H1 (cell line): ENCODE data around the gene SEPTIN2. TPM values are rescaled to one million over a fixed set of nuclear protein-coding genes. Genes with fewer than 3 reads are reported as not detected.

Experiments
- CTCF ChIA-PET: fragments of 300-600 bp; sonication (Branson Sonifier 250); formaldehyde crosslinking; loops from one replicate; lab custom pipeline; 2021; ENCODE audit not compliant: partially characterized antibody; lab: Charles Lee
- POLR2A ChIA-PET: fragments of 300-600 bp; sonication (Branson Sonifier 250); formaldehyde crosslinking; loops from one replicate; lab custom pipeline; 2021; ENCODE audit warnings: inconsistent platforms; ENCODE audit not compliant: partially characterized antibody; lab: Charles Lee
- DNase-seq, 2 experiments: peaks; one replicate each; pipeline versions ENCODE4 v3.0.0 to v3.0.0-alpha.2; 2010 to 2022; ENCODE audit warnings: low spot score in 2 of 2, low read depth in 1 of 2, mixed read lengths in 1 of 2
- FAIRE-seq: peaks from 2 replicates; lab custom pipeline; 2011; peaks lifted over from hg19 to GRCh38; lab: Jason Lieb, UNC
- H2AFZ ChIP-seq: 2 replicates; pipeline ENCODE4 v1.8.1; 2012; ENCODE audit warnings: low read length, inconsistent platforms
- H2AK5ac ChIP-seq: 2 replicates; pipeline ENCODE4 v1.6.1; 2013; ENCODE audit warnings: low read depth, low read length
- H2BK120ac ChIP-seq: replicated peaks from 2 replicates; pipeline ENCODE3; 2013; ENCODE audit warnings: low read depth, low read length, inconsistent platforms
- H2BK12ac ChIP-seq: 2 replicates; pipeline ENCODE4 v1.6.1; 2013; ENCODE audit warnings: low read depth, low read length
- H2BK15ac ChIP-seq: 2 replicates; pipeline ENCODE4 v1.6.1; 2013; ENCODE audit warnings: low read length
- H2BK20ac ChIP-seq: 2 replicates; pipeline ENCODE4 v1.6.1; 2013; ENCODE audit warnings: low read length
- H2BK5ac ChIP-seq: 2 replicates; pipeline ENCODE4 v1.6.1; 2013; ENCODE audit warnings: low read depth, low read length
- H3K14ac ChIP-seq: 2 replicates; pipeline ENCODE4 v1.6.1; 2013; ENCODE audit warnings: inconsistent platforms; ENCODE audit not compliant: insufficient read length
- H3K18ac ChIP-seq: 2 replicates; pipeline ENCODE4 v1.6.1; 2013; ENCODE audit warnings: low read length; ENCODE audit errors: extremely low read depth
- H3K23ac ChIP-seq: 2 replicates; pipeline ENCODE4 v1.6.1; 2013; ENCODE audit warnings: inconsistent platforms; ENCODE audit not compliant: insufficient read length
- H3K23me2 ChIP-seq: 2 replicates; pipeline ENCODE4 v1.6.1; 2013; ENCODE audit warnings: low read depth, low read length
- H3K27ac ChIP-seq: 2 replicates; pipeline ENCODE4 v1.6.1; 2011; ENCODE audit warnings: low read depth, low read length, inconsistent platforms
- H3K27me3 ChIP-seq, 4 experiments: replicated peaks in 1 of 4; 1 replicate in 1 of 4; 2 replicates in 3 of 4; pipeline versions ENCODE4 v1.6.1 to v1.8.1; 2011 to 2013; ENCODE audit warnings: low read length in 3 of 4, mild to moderate bottlenecking in 3 of 4, inconsistent platforms in 2 of 4, mixed read lengths in 2 of 4, moderate library complexity in 1 of 4; ENCODE audit not compliant: control insufficient read depth in 3 of 4, insufficient read depth in 3 of 4; ENCODE audit errors: extremely low read depth in 1 of 4
- H3K36me3 ChIP-seq, 4 experiments: 2 replicates each; pipeline versions ENCODE4 v1.6.1 to v1.8.1; 2011 to 2013; ENCODE audit warnings: mild to moderate bottlenecking in 4 of 4, low read length in 3 of 4, moderate library complexity in 2 of 4, control low read depth in 1 of 4, inconsistent platforms in 1 of 4; ENCODE audit not compliant: insufficient read depth in 4 of 4, control insufficient read depth in 2 of 4
- H3K4ac ChIP-seq: replicated peaks from 2 replicates; pipeline ENCODE3; 2013; ENCODE audit warnings: low read length, low read depth, mixed read lengths, inconsistent platforms; ENCODE audit not compliant: insufficient read length
- H3K4me1 ChIP-seq, 4 experiments: replicated peaks in 1 of 4; 1 replicate in 1 of 4; 2 replicates in 3 of 4; pipeline versions ENCODE4 v1.6.1 to v1.8.1; 2011 to 2013; ENCODE audit warnings: low read length in 3 of 4, inconsistent platforms in 2 of 4, mixed read lengths in 1 of 4; ENCODE audit not compliant: insufficient read depth in 4 of 4, control insufficient read depth in 3 of 4
- H3K4me2 ChIP-seq, 2 experiments: 2 replicates each; pipeline versions ENCODE4 v1.6.1 to v1.8.1; 2011 to 2013; ENCODE audit warnings: low read depth in 2 of 2, low read length in 2 of 2, control low read depth in 1 of 2, inconsistent platforms in 1 of 2, mild to moderate bottlenecking in 1 of 2; ENCODE audit not compliant: insufficient read depth in 1 of 2
- H3K4me3 ChIP-seq, 4 experiments: fragments of 200-600, 300-600 bp in 1 of 4; sonication (generic), shearing (Covaris generic), sonication (Bioruptor Twin) in 1 of 4; 2 replicates each; pipeline versions ENCODE4 v1.5.1 to v1.8.1; 2011 to 2016; ENCODE audit warnings: low read length in 4 of 4, low read depth in 3 of 4, control low read depth in 2 of 4, inconsistent platforms in 2 of 4, mild to moderate bottlenecking in 2 of 4, mixed read lengths in 1 of 4, moderate library complexity in 1 of 4; ENCODE audit not compliant: insufficient read depth in 2 of 4; ENCODE audit errors: extremely low read depth in 1 of 4
- H3K56ac ChIP-seq: replicated peaks from 2 replicates; pipeline ENCODE3; 2013; ENCODE audit warnings: low read depth, mild to moderate bottlenecking, mixed read lengths, low read length, inconsistent platforms; ENCODE audit not compliant: insufficient read length
- H3K79me1 ChIP-seq: 2 replicates; pipeline ENCODE4 v1.6.1; 2013; ENCODE audit warnings: low read depth, low read length, control low read depth
- H3K79me2 ChIP-seq, 2 experiments: 2 replicates each; pipeline versions ENCODE4 v1.6.1 to v1.8.1; 2012 to 2013; ENCODE audit warnings: low read length in 2 of 2, mild to moderate bottlenecking in 2 of 2, inconsistent platforms in 1 of 2; ENCODE audit not compliant: insufficient read depth in 2 of 2, control insufficient read depth in 1 of 2
- H3K9ac ChIP-seq, 4 experiments: replicated peaks in 1 of 4; 1 replicate in 1 of 4; 2 replicates in 3 of 4; pipeline versions ENCODE4 v1.6.1 to v1.8.1; 2011 to 2013; ENCODE audit warnings: low read depth in 3 of 4, low read length in 3 of 4, control low read depth in 2 of 4, mild to moderate bottlenecking in 2 of 4, moderate library complexity in 2 of 4, inconsistent platforms in 1 of 4; ENCODE audit errors: extremely low read depth in 1 of 4
- H3K9me3 ChIP-seq, 2 experiments: 2 replicates each; pipeline versions ENCODE4 v1.6.1 to v1.8.1; 2012 to 2013; ENCODE audit warnings: mild to moderate bottlenecking in 2 of 2, moderate library complexity in 2 of 2, control low read depth in 1 of 2, inconsistent platforms in 1 of 2, low read depth in 1 of 2, low read length in 1 of 2, mixed read lengths in 1 of 2; ENCODE audit not compliant: insufficient read depth in 2 of 2
- H4K20me1 ChIP-seq, 2 experiments: replicated peaks in 1 of 2; 2 replicates each; pipeline versions ENCODE3 to v1.8.1; 2011 to 2013; ENCODE audit warnings: inconsistent platforms in 2 of 2, low read length in 2 of 2, mild to moderate bottlenecking in 1 of 2; ENCODE audit not compliant: insufficient read depth in 2 of 2, control insufficient read depth in 1 of 2
- H4K5ac ChIP-seq: 2 replicates; pipeline ENCODE4 v1.6.1; 2013; ENCODE audit warnings: low read length, low read depth, mixed read lengths, inconsistent platforms; ENCODE audit not compliant: insufficient read length
- H4K8ac ChIP-seq: 2 replicates; pipeline ENCODE4 v1.8.0; 2013; ENCODE audit warnings: mild to moderate bottlenecking, moderate library complexity, low read length, inconsistent platforms; ENCODE audit not compliant: insufficient read depth; ENCODE audit errors: extremely low read depth
- H4K91ac ChIP-seq: replicated peaks from 2 replicates; pipeline ENCODE3; 2013; ENCODE audit warnings: low read length, mixed read lengths, inconsistent platforms; ENCODE audit not compliant: insufficient read length
- ATF3 ChIP-seq: IDR thresholded peaks from 2 replicates; pipeline ENCODE4 v1.6.1; 2011; ENCODE audit warnings: low read depth, mild to moderate bottlenecking, low read length; ENCODE audit not compliant: insufficient read depth
- CTBP2 ChIP-seq: IDR thresholded peaks from 2 replicates; pipeline ENCODE4 v1.7.0; 2011; ENCODE audit warnings: borderline replicate concordance, mild to moderate bottlenecking, moderate library complexity, mixed read lengths, low read length; ENCODE audit not compliant: insufficient read depth, insufficient read length
- EP300 ChIP-seq, 2 experiments: IDR thresholded peaks; 1 replicate in 1 of 2; 2 replicates in 1 of 2; pipeline ENCODE4 v1.6.1; 2011 to 2012; ENCODE audit warnings: low read depth in 2 of 2, low read length in 2 of 2, mild to moderate bottlenecking in 2 of 2, borderline replicate concordance in 1 of 2, inconsistent platforms in 1 of 2, moderate library complexity in 1 of 2
- MAFK ChIP-seq: IDR thresholded peaks from 2 replicates; pipeline ENCODE4 v1.6.1; 2012; ENCODE audit warnings: low read depth, mild to moderate bottlenecking, improper control_type of control experiment, low read length
- POLR2AphosphoS5 ChIP-seq: IDR thresholded peaks from 2 replicates; pipeline ENCODE4 v1.6.1; 2011; ENCODE audit warnings: low read depth, low read length
- RAD21 ChIP-seq, 2 experiments: IDR thresholded peaks in 1 of 2; conservative IDR thresholded peaks in 1 of 2; 2 replicates each; pipeline ENCODE4 v1.6.1; 2011; ENCODE audit warnings: low read depth in 2 of 2, low read length in 2 of 2, improper control_type of control experiment in 1 of 2, inconsistent platforms in 1 of 2, mild to moderate bottlenecking in 1 of 2, moderate library complexity in 1 of 2
- RFX5 ChIP-seq: IDR thresholded peaks from 2 replicates; pipeline ENCODE4 v1.6.1; 2011; ENCODE audit warnings: low read depth, low read length, improper control_type of control experiment, borderline replicate concordance
- SAP30 ChIP-seq: fragments of 300-600 bp; sonication (generic); IDR thresholded peaks from 2 replicates; pipeline ENCODE4 v1.7.1; 2012; ENCODE audit warnings: low read length, moderate library complexity, mild to moderate bottlenecking, inconsistent platforms; ENCODE audit not compliant: insufficient read depth, insufficient replicate concordance
- SIX5 ChIP-seq: IDR thresholded peaks from 2 replicates; pipeline ENCODE4 v1.6.1; 2011; ENCODE audit warnings: mild to moderate bottlenecking, low read depth, low read length
- SP1 ChIP-seq: IDR thresholded peaks from 2 replicates; pipeline ENCODE4 v1.6.1; 2011; ENCODE audit warnings: low read depth, low read length
- ZNF274 ChIP-seq: IDR thresholded peaks from 2 replicates; pipeline ENCODE4 v1.7.0; 2012; ENCODE audit warnings: low read length, borderline replicate concordance; ENCODE audit errors: extremely low read depth
- WGBS, 2 experiments: shearing (Covaris generic) in 1 of 2; methylation state at CpG; one replicate each; pipeline versions ENCODE4 v1.1.6 to v1.1.7; 2013 to 2015; ENCODE audit warnings: low lambda C conversion rate in 2 of 2, mixed read lengths in 2 of 2, inconsistent platforms in 1 of 2, low coverage in 1 of 2, missing lambda C conversion rate in 1 of 2; ENCODE audit not compliant: insufficient replicate concordance in 2 of 2, insufficient coverage in 1 of 2, insufficient read length in 1 of 2; ENCODE audit errors: extremely low coverage in 1 of 2, missing lambda C conversion rate in 1 of 2; 5-methylcytosine and 5-hydroxymethylcytosine counted together
- polyA plus RNA-seq, 7 experiments: library from polyadenylated mRNA; depleted of rRNA in 3 of 7; stranded (reverse) in 5 of 7; unstranded in 2 of 7; fragments of >200 nt in 5 of 7; fragments of 200-250 nt in 2 of 7; gene quantifications; 1 replicate in 5 of 7; 2 replicates in 1 of 7; 4 replicates in 1 of 7; pipeline versions ENCODE4 v1.2.1 to v1.2.3, GENCODE V29; 2011 to 2013; ENCODE audit warnings: missing spikeins in 2 of 7, mixed read lengths in 2 of 7
- total RNA-seq: library from RNA; stranded (reverse); fragmentation: NEBNext Ultra II Directional; extraction: Animal tissue kit (Norgen Biotek cat#: 25700); gene quantifications from 2 replicates; pipeline ENCODE4 v1.2.1, GENCODE V29; 2021

The SEPTIN2 gene
- total and polyA plus RNA-seq, 2 of the 8 experiments (the other 6 are each of a cell fraction or from before 2014, with no cell fraction given), result 392 to 650 TPM

GRCh38 chr2:241298673-241299072 is 17.1 kb upstream of the SEPTIN2 start:
- DNase-seq (peak in 1 of 2 experiments; percentile 7), FAIRE-seq (no peak)
- peaks cover 29 to 95% of the 10 kb centered on the region in 2 experiments for H3K79me2 ChIP-seq
- H3K23me2 ChIP-seq, result no peaks in the 10 kb centered on the region
- TF ChIP-seq MAFK (no peak), RAD21 (IDR thresholded peaks at IDR 0.05 in 1 of 2, conservative IDR thresholded peaks at IDR 0.05 in 1 of 2; ENCODE audit: low read depth in 2 of 2, low read length in 2 of 2) (no peak), CTBP2 (no peak), RFX5 (no peak), SP1 (no peak), EP300 (IDR thresholded peaks at IDR 0.05; ENCODE audit: borderline replicate concordance in 1 of 2, low read depth in 2 of 2, low read length in 2 of 2) (no peak), ZNF274 (no peak), SAP30 (no peak), ATF3 (no peak), POLR2AphosphoS5 (no peak), SIX5 (no peak)
- H3K56ac ChIP-seq, result no peak overlapping the region
- H3K9me3 ChIP-seq, result no peaks in the 10 kb centered on the region
- H4K91ac ChIP-seq, result no peak overlapping the region
- H4K5ac ChIP-seq, result no peak overlapping the region
- H3K4ac ChIP-seq, result no peak overlapping the region
- no peak overlapping the region for H2AK5ac ChIP-seq
- H4K8ac ChIP-seq, result no peak overlapping the region
- no peak overlapping the region for H2BK120ac ChIP-seq
- ChIA-PET POLR2A (interaction anchor here (1.2 to 2.2 kb wide), 2 partner anchors 12 to 16 kb away, joined by 4 to 9 read pairs; no protein-coding TSS in a partner anchor), CTCF (interaction anchor here (0.6 kb wide), 1 partner anchor 87 kb away, joined by 3 read pairs; no protein-coding TSS in a partner anchor)
- H3K4me3 ChIP-seq, result no peak overlapping the region
- no peak overlapping the region for H3K9ac ChIP-seq
- no peak overlapping the region for H3K23ac ChIP-seq
- peaks cover 0 to 3% (median 1%) of the 10 kb centered on the region in 4 experiments; a peak in 2 of 7 replicates for H3K4me1 ChIP-seq
- H3K27me3 ChIP-seq, result no peaks in the 10 kb centered on the region
- no peak overlapping the region for H3K27ac ChIP-seq
- H4K20me1 ChIP-seq, result peaks cover 16 to 21% of the 10 kb centered on the region in 2 experiments
- no peak overlapping the region for H2AFZ ChIP-seq
- H3K4me2 ChIP-seq, result no peak overlapping the region
- H3K14ac ChIP-seq, result no peak overlapping the region
- no peak overlapping the region for H2BK15ac ChIP-seq
- 94% methylated on average over 5 of the region's 5 CpGs; no CpG with 5 or more reads in 1 of the 2 experiments for WGBS, 2 experiments
- H3K18ac ChIP-seq, result no peak overlapping the region
- H2BK5ac ChIP-seq, result no peak overlapping the region
- no peak overlapping the region for H2BK20ac ChIP-seq
- H3K36me3 ChIP-seq, result peaks cover 0 to 3% (median 0%) of the 10 kb centered on the region in 4 experiments; a peak in 1 of 8 replicates
- H3K79me1 ChIP-seq, result peaks cover 20% of the 10 kb centered on the region
- no peak overlapping the region for H2BK12ac ChIP-seq
